ENCODE results near the gene RANBP9. TPM values are rescaled to one million over a fixed set of nuclear protein-coding genes. Genes with fewer than 3 reads are reported as not detected.

RANBP9 gene
- total RNA-seq, 1 donor, result 53.9 TPM

DNA sequence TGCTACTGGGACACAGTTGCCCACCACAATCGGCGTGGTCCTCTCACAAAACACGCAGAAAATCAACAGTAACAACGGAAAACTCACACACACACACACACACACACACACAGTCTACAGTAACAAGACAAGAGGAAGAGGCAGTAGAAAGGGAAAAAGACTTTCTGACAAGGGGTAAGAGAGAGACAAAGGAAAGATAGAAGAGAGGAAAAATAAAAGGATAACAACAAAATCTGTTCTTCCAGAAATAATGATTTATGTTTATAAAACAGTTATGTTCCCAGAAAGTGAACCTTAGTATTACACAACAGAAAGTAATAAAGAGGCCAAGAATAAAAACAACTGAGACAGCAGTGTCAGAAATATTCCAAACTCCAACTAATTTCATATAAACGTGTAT is 2.9 kb downstream of the RANBP9 start:
- Histone ChIP-seq H4K20me1 (ENCODE audit: insufficient read depth, low read length) (peaks cover 46% of the 10 kb centered on the region), H3K9me3 (ENCODE audit: low read depth, low read length) (no peaks in the 10 kb centered on the region), H3K4me3 (ENCODE audit: insufficient read depth, low read length) (peak overlapping the region; percentile 92), H3K4me1 (ENCODE audit: insufficient read depth, low read length) (peaks cover 26% of the 10 kb centered on the region), H3K27me3 (ENCODE audit: insufficient read depth, low read length) (no peaks in the 10 kb centered on the region), H2AFZ (ENCODE audit: low read length) (no peak overlapping the region), H3K4me2 (ENCODE audit: insufficient read depth, low read length) (peak overlapping the region; percentile 96), H3K36me3 (ENCODE audit: insufficient read depth, low read length) (no peaks in the 10 kb centered on the region), H3K79me2 (ENCODE audit: insufficient read depth, low read length) (peaks cover 73% of the 10 kb centered on the region), H3K27ac (ENCODE audit: low read depth, low read length) (peak overlapping the region; percentile 83)
- no peak for TF ChIP-seq CTCF (IDR thresholded peaks at IDR 0.05; ENCODE audit: extremely low read depth, low read depth, low read length)
- DNase-seq (ENCODE audit: insufficient read length, low spot score, missing footprints), result no peak

GRCh38 chr6:13703496-13703895 is 8.1 kb downstream of the RANBP9 start:
- no peaks in the 10 kb centered on the region for H3K27me3 ChIP-seq (ENCODE audit: insufficient read depth, low read length)
- peaks cover 6% of the 10 kb centered on the region for H3K4me1 ChIP-seq (ENCODE audit: insufficient read depth, low read length)
- H2AFZ ChIP-seq (ENCODE audit: low read length), result no peak overlapping the region
- no peak for TF ChIP-seq CTCF (IDR thresholded peaks at IDR 0.05; ENCODE audit: extremely low read depth, low read depth, low read length)
- no peak overlapping the region for H3K4me3 ChIP-seq (ENCODE audit: insufficient read depth, low read length)
- peaks cover 99% of the 10 kb centered on the region for H3K79me2 ChIP-seq (ENCODE audit: insufficient read depth, low read length)
- H3K4me2 ChIP-seq (ENCODE audit: insufficient read depth, low read length), result no peak overlapping the region
- DNase-seq (ENCODE audit: insufficient read length, low spot score, missing footprints), result no peak
- no peaks in the 10 kb centered on the region for H3K9me3 ChIP-seq (ENCODE audit: low read depth, low read length)
- no peaks in the 10 kb centered on the region for H3K36me3 ChIP-seq (ENCODE audit: insufficient read depth, low read length)
- peaks cover 39% of the 10 kb centered on the region for H4K20me1 ChIP-seq (ENCODE audit: insufficient read depth, low read length)
- H3K27ac ChIP-seq (ENCODE audit: low read depth, low read length), result no peak overlapping the region

GRCh38 chr6:13702809-13703302 is 8.8 kb downstream of the RANBP9 start:
- Histone ChIP-seq H3K79me2 (ENCODE audit: insufficient read depth, low read length) (peaks cover 99% of the 10 kb centered on the region), H3K4me1 (ENCODE audit: insufficient read depth, low read length) (peaks cover 4% of the 10 kb centered on the region), H2AFZ (ENCODE audit: low read length) (no peak overlapping the region), H3K4me2 (ENCODE audit: insufficient read depth, low read length) (no peak overlapping the region), H3K27ac (ENCODE audit: low read depth, low read length) (no peak overlapping the region), H3K4me3 (ENCODE audit: insufficient read depth, low read length) (no peak overlapping the region), H3K36me3 (ENCODE audit: insufficient read depth, low read length) (no peaks in the 10 kb centered on the region), H3K9me3 (ENCODE audit: low read depth, low read length) (no peaks in the 10 kb centered on the region), H4K20me1 (ENCODE audit: insufficient read depth, low read length) (peaks cover 33% of the 10 kb centered on the region), H3K27me3 (ENCODE audit: insufficient read depth, low read length) (no peaks in the 10 kb centered on the region)
- no peak for TF ChIP-seq CTCF (IDR thresholded peaks at IDR 0.05; ENCODE audit: extremely low read depth, low read depth, low read length)
- DNase-seq (ENCODE audit: insufficient read length, low spot score, missing footprints), result no peak

GRCh38 chr6:13700232-13700631 is 11.4 kb downstream of the RANBP9 start:
- Histone ChIP-seq H3K4me1 (ENCODE audit: insufficient read depth, low read length) (peaks cover 27% of the 10 kb centered on the region), H2AFZ (ENCODE audit: low read length) (no peak overlapping the region), H4K20me1 (ENCODE audit: insufficient read depth, low read length) (peaks cover 22% of the 10 kb centered on the region), H3K4me2 (ENCODE audit: insufficient read depth, low read length) (no peak overlapping the region), H3K4me3 (ENCODE audit: insufficient read depth, low read length) (no peak overlapping the region), H3K27me3 (ENCODE audit: insufficient read depth, low read length) (no peaks in the 10 kb centered on the region), H3K9me3 (ENCODE audit: low read depth, low read length) (no peaks in the 10 kb centered on the region), H3K27ac (ENCODE audit: low read depth, low read length) (no peak overlapping the region), H3K36me3 (ENCODE audit: insufficient read depth, low read length) (no peaks in the 10 kb centered on the region), H3K79me2 (ENCODE audit: insufficient read depth, low read length) (peaks cover 90% of the 10 kb centered on the region)
- no peak for DNase-seq (ENCODE audit: insufficient read length, low spot score, missing footprints)
- TF ChIP-seq CTCF (IDR thresholded peaks at IDR 0.05; ENCODE audit: extremely low read depth, low read depth, low read length), result no peak
